HG03469 (cell line): ENCODE results near the gene SLFN12L.
"Not testable (repeated sequence)": the region's sequence is repeated elsewhere in the genome, so short reads cannot be mapped to it uniquely, and the experiment has no call there.

Experiments used
- ATAC-seq: cut with Tn5 transposase; IDR thresholded peaks from one replicate; pipeline ENCODE4 v1.9.1; 2021; ENCODE audit warnings: mild to moderate bottlenecking, moderate library complexity, moderate number of reproducible peaks; ENCODE audit not compliant: unreplicated experiment

SLFN12L gene

GRCh38 chr17:35498448-35499178 is 38.9 kb downstream of the SLFN12L start:
- ATAC-seq = no peak

- no peak for ATAC-seq
Measured at GRCh38 chr17:35496451-35497290, 40.8 kb downstream of the SLFN12L start.

- no peak for ATAC-seq
Measured at GRCh38 chr17:35493040-35493439, 44.4 kb downstream of the SLFN12L start.

- no peak for ATAC-seq
Measured at GRCh38 chr17:35491417-35491816, 46.1 kb downstream of the SLFN12L start.

GRCh38 chr17:35489944-35490343 is 47.5 kb downstream of the SLFN12L start:
- no peak for ATAC-seq

- no peak for ATAC-seq
Measured at GRCh38 chr17:35488991-35489390, 48.5 kb downstream of the SLFN12L start.

- no peak for ATAC-seq
Measured at GRCh38 chr17:35486920-35487732, 50.4 kb downstream of the SLFN12L start.

- ATAC-seq = no peak
Measured at GRCh38 chr17:35479271-35479670, 58.2 kb downstream of the SLFN12L start.

GRCh38 chr17:35477248-35477647 is 60.2 kb downstream of the SLFN12L start:
- no peak for ATAC-seq

- no peak for ATAC-seq
Measured at GRCh38 chr17:35476283-35476820, 61.1 kb downstream of the SLFN12L start.

GRCh38 chr17:35468475-35468874 is 69.0 kb downstream of the SLFN12L start:
- no peak for ATAC-seq

- ATAC-seq = no peak
Measured at GRCh38 chr17:35467824-35468223, 69.7 kb downstream of the SLFN12L start.

GRCh38 chr17:35460354-35460851 is 77.1 kb downstream of the SLFN12L start:
- no peak for ATAC-seq

GRCh38 chr17:35454035-35454434 is 83.4 kb downstream of the SLFN12L start:
- ATAC-seq = not testable (repeated sequence)

- ATAC-seq = no peak
Measured at GRCh38 chr17:35453171-35453570, 84.3 kb downstream of the SLFN12L start.

GRCh38 chr17:35449371-35449931 is 88.0 kb downstream of the SLFN12L start:
- no peak for ATAC-seq

GRCh38 chr17:35448899-35449227 is 88.6 kb downstream of the SLFN12L start:
- no peak for ATAC-seq

GRCh38 chr17:35448214-35448898 is 89.1 kb downstream of the SLFN12L start, which contains the start of gene SLFN13:
Gene SLFN13 (minus strand): TSS chr17:35448766. CDS start chr17:35445680, 3,086 bp downstream.
- ATAC-seq = peak; percentile 61

GRCh38 chr17:35447499-35447898 is 90.0 kb downstream of the SLFN12L start:
- no peak for ATAC-seq

GRCh38 chr17:35438433-35438832 is 99.0 kb downstream of the SLFN12L start:
- no peak for ATAC-seq
